Gastroesophageal sphincter (tissue), 4 donors: ENCODE data around the gene NXF3. TPM values are rescaled to one million over a fixed set of nuclear protein-coding genes. Genes with fewer than 3 reads are reported as not detected.
"Not testable (repeated sequence)": the region's sequence is repeated elsewhere in the genome, so short reads cannot be mapped to it uniquely, and the experiment has no call there.

ENCODE experiments used
- ATAC-seq: fragments of 150-250 bp; one replicate; pipeline ENCODE4 v1.9.1; 2016; ENCODE audit warnings: mild to moderate bottlenecking, moderate library complexity
- H3K27ac ChIP-seq, 4 donors: fragments of 200-600 bp; sonication (generic) in 3 of 4; 1 replicate in 3 of 4; 2 replicates in 1 of 4; pipeline ENCODE4 v1.5.1; 2016 to 2019
- H3K27me3 ChIP-seq: fragments of 200-600 bp; sonication (generic); one replicate; pipeline ENCODE4 v1.5.1; 2019
- H3K36me3 ChIP-seq, 2 donors: fragments of 200-600 bp; sonication (generic); one replicate each; pipeline ENCODE4 v1.5.1; 2019; ENCODE audit warnings: control low read depth in 1 of 2
- H3K4me1 ChIP-seq, 3 donors: fragments of 200-600 bp; sonication (generic); 1 replicate in 2 of 3; 2 replicates in 1 of 3; pipeline ENCODE4 v1.5.1; 2016 to 2019; ENCODE audit warnings: control low read depth in 2 of 3
- H3K4me3 ChIP-seq, 2 donors: fragments of 200-600 bp; sonication (generic); one replicate each; pipeline ENCODE4 v1.5.1; 2019; ENCODE audit warnings: mild to moderate bottlenecking in 1 of 2, moderate library complexity in 1 of 2
- H3K9me3 ChIP-seq, 3 donors: fragments of 200-600 bp; sonication (generic); one replicate each; pipeline ENCODE4 v1.5.1; 2017 to 2019; ENCODE audit warnings: control low read depth in 2 of 3
- CTCF ChIP-seq, 4 experiments: fragments of 200-600 bp in 2 of 4; fragments of 450-650 bp in 2 of 4; sonication (generic) in 1 of 4; IDR thresholded peaks; one replicate each; pipeline ENCODE4 v1.5.1; 2017 to 2019; ENCODE audit warnings: antibody characterized with exemption in 4 of 4, mild to moderate bottlenecking in 2 of 4, moderate library complexity in 2 of 4
- EP300 ChIP-seq: sonication (generic); formaldehyde crosslinking; IDR thresholded peaks from one replicate; pipeline ENCODE4 v1.6.1; 2017; ENCODE audit warnings: antibody characterized with exemption, mild to moderate bottlenecking
- POLR2A ChIP-seq, 2 donors: fragments of 450-650 bp; IDR thresholded peaks; one replicate each; pipeline ENCODE4 v1.6.1; 2017; ENCODE audit warnings: antibody characterized with exemption in 2 of 2, mild to moderate bottlenecking in 2 of 2, moderate library complexity in 1 of 2
- POLR2AphosphoS5 ChIP-seq: sonication (generic); formaldehyde crosslinking; IDR thresholded peaks from one replicate; pipeline ENCODE4 v1.6.1; 2017; ENCODE audit warnings: antibody characterized with exemption
- WGBS, 2 donors: methylation state at CpG; one replicate each; pipeline ENCODE4 v1.1.5; 2018; ENCODE audit warnings: low coverage in 1 of 2; 5-methylcytosine and 5-hydroxymethylcytosine counted together
- total RNA-seq, 4 donors: library from RNA; depleted of rRNA; stranded (reverse); fragments of >200 nt; gene quantifications; one replicate each; pipeline ENCODE4 v1.1.0, GENCODE V29; 2016

NXF3 gene
- under 1 TPM in 2 of 4 donors, not detected in 2; 0.31 to 0.87 TPM for total RNA-seq

- 80% methylated on average over 1 of the region's 5 CpGs; no CpG with 5 or more reads in 1 of the 2 donors for WGBS, 2 donors
- no peak within 1 kb of the TSS for H3K4me3 ChIP-seq
- H3K4me1 ChIP-seq: no peaks in the 10 kb centered on the region
- no peak within 1 kb of the TSS for H3K27ac ChIP-seq
- ATAC-seq: no peak
- no peaks in the 10 kb centered on the region for H3K36me3 ChIP-seq
- no peaks in the 10 kb centered on the region for H3K27me3 ChIP-seq
- no peaks in the 10 kb centered on the region for H3K9me3 ChIP-seq
- TF ChIP-seq POLR2AphosphoS5 (no peak), CTCF (IDR thresholded peaks at IDR 0.05) (no peak), POLR2A (IDR thresholded peaks at IDR 0.05) (no peak), EP300 (no peak)
Observed at GRCh38 chrX:103092942-103093341, at the start of gene NXF3. TSS of gene NXF3 (minus strand) at chrX:103093143. CDS start at chrX:103093023, 120 bp downstream.

- no CpG with 5 or more reads among the region's 2 CpGs for WGBS, 2 donors
- H3K4me3 ChIP-seq, H3K36me3 ChIP-seq, H3K9me3 ChIP-seq, ATAC-seq, H3K4me1 ChIP-seq, H3K27me3 ChIP-seq, H3K27ac ChIP-seq: not testable (repeated sequence)
Observed at GRCh38 chrX:103136528-103136927, 43.6 kb upstream of the NXF3 start.

DNA sequence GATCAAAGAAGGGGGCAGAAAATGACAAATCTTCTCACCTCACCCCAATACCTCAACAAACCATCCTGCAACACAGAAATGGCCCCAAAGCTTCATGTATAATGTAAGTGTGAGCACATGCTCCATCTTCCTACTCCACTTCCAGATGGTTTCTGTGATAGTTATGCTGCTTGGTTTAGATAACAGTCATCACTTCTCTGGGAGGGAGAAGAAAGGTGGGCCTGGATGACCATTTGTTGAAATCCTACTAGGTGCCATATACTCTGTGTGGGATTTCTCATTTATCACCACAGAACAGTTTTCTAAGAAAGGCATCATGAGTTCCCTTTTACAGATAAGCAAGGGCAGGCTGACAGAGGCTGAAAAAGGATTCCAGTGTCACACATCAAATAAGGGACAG, 31.3 kb upstream of the NXF3 start:
- Histone ChIP-seq H3K27me3 (no peaks in the 10 kb centered on the region), H3K4me3 (no peak overlapping the region), H3K36me3 (no peaks in the 10 kb centered on the region), H3K9me3 (no peaks in the 10 kb centered on the region), H3K27ac (no peak overlapping the region), H3K4me1 (no peaks in the 10 kb centered on the region)
- no peak for ATAC-seq
- TF ChIP-seq CTCF (IDR thresholded peaks at IDR 0.05): no peak
- TF ChIP-seq POLR2A (IDR thresholded peaks at IDR 0.05): no peak

DNA sequence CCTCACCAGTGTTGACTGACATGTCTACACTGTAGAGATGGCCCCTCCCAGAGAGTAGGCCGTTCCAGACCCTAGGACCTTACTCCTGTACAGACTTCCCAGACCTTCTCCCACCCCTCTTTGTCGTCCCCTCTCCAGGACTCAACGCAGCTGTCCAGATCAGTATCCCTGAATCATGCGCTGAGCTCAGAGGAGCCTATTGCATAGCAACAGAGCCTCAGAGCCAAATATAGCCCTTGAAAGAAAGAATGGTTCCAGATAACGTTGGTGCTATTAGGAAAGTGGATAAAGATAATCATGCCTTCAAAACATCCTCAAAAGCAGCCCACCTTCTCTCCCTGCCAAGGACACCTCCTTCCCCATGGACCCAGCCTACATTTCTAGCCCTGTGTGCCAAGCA, 27.8 kb upstream of the NXF3 start:
- TF ChIP-seq POLR2A (IDR thresholded peaks at IDR 0.05) (no peak), POLR2AphosphoS5 (no peak), EP300 (no peak), CTCF (IDR thresholded peaks at IDR 0.05) (no peak)
- H3K4me3 ChIP-seq: no peak overlapping the region
- ATAC-seq: no peak
- H3K36me3 ChIP-seq: no peaks in the 10 kb centered on the region
- no peak overlapping the region for H3K27ac ChIP-seq
- no peaks in the 10 kb centered on the region for H3K27me3 ChIP-seq
- 61 to 62% methylated on average over 3 to 5 of the region's 5 CpGs for WGBS, 2 donors
- H3K4me1 ChIP-seq: no peaks in the 10 kb centered on the region
- H3K9me3 ChIP-seq: no peaks in the 10 kb centered on the region

GRCh38 chrX:103116970-103117369, 24.0 kb upstream of the NXF3 start:
- H3K27ac ChIP-seq, ATAC-seq, H3K4me1 ChIP-seq, H3K27me3 ChIP-seq, H3K9me3 ChIP-seq, H3K36me3 ChIP-seq, H3K4me3 ChIP-seq: not testable (repeated sequence)
- WGBS, 2 donors: no CpG with 5 or more reads among the region's 14 CpGs

GRCh38 chrX:103109497-103109896, 16.6 kb upstream of the NXF3 start:
- not testable (repeated sequence) for ATAC-seq, H3K4me1 ChIP-seq, H3K9me3 ChIP-seq, H3K4me3 ChIP-seq, H3K27ac ChIP-seq, H3K36me3 ChIP-seq, H3K27me3 ChIP-seq
- 85 to 94% methylated on average over 5 to 6 of the region's 6 CpGs for WGBS, 2 donors

DNA sequence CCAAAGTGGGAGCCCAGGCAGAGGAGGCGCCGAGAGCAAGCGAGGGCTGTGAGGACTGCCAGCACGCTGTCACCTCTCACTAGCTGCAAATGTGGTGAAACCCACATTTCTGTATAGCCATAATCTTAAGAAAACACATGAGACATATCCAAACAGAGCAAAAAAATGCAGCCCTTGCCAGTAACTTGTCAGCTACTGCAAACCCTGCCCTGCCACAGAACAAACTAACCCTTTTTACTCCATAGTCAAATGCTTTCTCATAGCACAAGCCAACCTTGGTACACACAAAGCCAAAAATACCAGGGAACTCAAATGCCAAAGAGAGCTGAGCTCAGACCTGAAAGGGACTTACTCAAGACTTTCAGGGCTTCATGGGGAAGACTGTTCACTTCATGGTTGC, 14.9 kb upstream of the NXF3 start:
- 40 to 70% methylated on average over 1 to 2 of the region's 4 CpGs for WGBS, 2 donors

DNA sequence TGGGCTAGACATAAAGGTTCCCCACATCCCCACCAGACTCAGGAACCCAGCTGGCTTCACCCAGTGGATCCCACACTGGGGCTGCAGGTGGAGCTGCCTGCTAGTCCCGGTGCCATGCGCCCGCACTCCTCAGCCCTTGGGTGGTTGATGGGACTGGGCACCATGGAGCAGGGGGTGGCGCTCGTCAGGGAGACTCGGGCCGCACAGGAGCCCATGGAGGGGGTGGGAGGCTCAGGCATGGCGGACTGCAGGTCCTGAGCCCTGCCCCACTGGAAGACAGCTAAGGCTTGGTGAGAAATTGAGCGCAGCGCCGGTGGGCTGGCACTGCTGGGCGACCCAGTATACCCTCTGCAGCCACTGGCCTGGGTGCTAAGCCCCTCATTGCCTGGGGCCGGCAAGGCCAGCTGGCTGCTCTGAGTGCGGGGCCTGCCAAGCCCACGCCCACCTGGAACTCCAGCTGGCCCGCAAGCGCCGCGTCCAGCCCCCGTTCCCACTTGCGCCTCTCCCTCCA, 14.3 kb upstream of the NXF3 start:
- not testable (repeated sequence) for ATAC-seq, H3K27me3 ChIP-seq, H3K27ac ChIP-seq, H3K9me3 ChIP-seq, H3K4me1 ChIP-seq, H3K4me3 ChIP-seq, H3K36me3 ChIP-seq
- WGBS, 2 donors: no CpG with 5 or more reads among the region's 21 CpGs

More for the DNA sequence above, 14.9 kb upstream of the NXF3 start:
- Histone ChIP-seq H3K27ac (no peak overlapping the region), H3K4me1 (no peaks in the 10 kb centered on the region), H3K9me3 (peaks cover 0 to 10% (median 0%) of the 10 kb centered on the region in 3 donors), H3K36me3 (no peaks in the 10 kb centered on the region), H3K4me3 (no peak overlapping the region), H3K27me3 (no peaks in the 10 kb centered on the region)
- TF ChIP-seq EP300: no peak
- no peak for TF ChIP-seq POLR2A (IDR thresholded peaks at IDR 0.05)
- TF ChIP-seq CTCF (IDR thresholded peaks at IDR 0.05): no peak
- no peak for TF ChIP-seq POLR2AphosphoS5
- ATAC-seq: no peak

GRCh38 chrX:103104370-103104769, 11.4 kb upstream of the NXF3 start:
- H3K27me3 ChIP-seq, H3K27ac ChIP-seq, ATAC-seq, H3K36me3 ChIP-seq, H3K9me3 ChIP-seq, H3K4me1 ChIP-seq, H3K4me3 ChIP-seq: not testable (repeated sequence)
- no CpG with 5 or more reads among the region's 26 CpGs for WGBS, 2 donors
